Thyroid gland (tissue), 4 donors: Measurements from ENCODE around the gene BLTP1. TPM values are rescaled to one million over a fixed set of nuclear protein-coding genes. Genes with fewer than 3 reads are reported as not detected.

ENCODE experiments used
- DNase-seq, 2 donors: peaks; one replicate each; pipeline ENCODE4 v3.0.0-alpha.2; 2019
- H3K27ac ChIP-seq, 3 donors: fragments of 200-600 bp; sonication (generic); 1 replicate in 2 of 3; 2 replicates in 1 of 3; pipeline ENCODE4 v1.5.1; 2016 to 2019; ENCODE audit warnings: mild to moderate bottlenecking in 1 of 3, moderate library complexity in 1 of 3
- H3K27me3 ChIP-seq: fragments of 200-600 bp; sonication (generic); one replicate; pipeline ENCODE4 v1.5.1; 2019
- H3K36me3 ChIP-seq, 2 donors: fragments of 200-600 bp; sonication (generic); one replicate each; pipeline ENCODE4 v1.5.1; 2016 to 2019
- H3K4me1 ChIP-seq, 2 donors: fragments of 200-600 bp; sonication (generic); one replicate each; pipeline ENCODE4 v1.5.1; 2017 to 2019
- H3K4me3 ChIP-seq, 3 donors: fragments of 200-600 bp; sonication (generic); replicated peaks in 1 of 3; 1 replicate in 2 of 3; 2 replicates in 1 of 3; pipeline ENCODE4 v1.5.1; 2016; ENCODE audit warnings: mild to moderate bottlenecking in 1 of 3
- H3K9me3 ChIP-seq: fragments of 200-600 bp; sonication (generic); one replicate; pipeline ENCODE4 v1.5.1; 2017
- CTCF ChIP-seq, 6 experiments: fragments of 200-600 bp in 3 of 6; fragments of 450-650 bp in 3 of 6; sonication (generic) in 3 of 6; IDR thresholded peaks; one replicate each; pipeline ENCODE4 v1.5.1; 2016 to 2019; ENCODE audit warnings: antibody characterized with exemption in 6 of 6, mild to moderate bottlenecking in 2 of 6, inconsistent platforms in 1 of 6, moderate library complexity in 1 of 6
- POLR2A ChIP-seq, 2 donors: fragments of 450-650 bp; IDR thresholded peaks; one replicate each; pipeline ENCODE4 v1.6.1; 2017; ENCODE audit warnings: antibody characterized with exemption in 2 of 2, mild to moderate bottlenecking in 2 of 2, moderate library complexity in 1 of 2
- WGBS, 2 donors: methylation state at CpG; one replicate each; pipeline ENCODE4 v1.1.5; 2017; 5-methylcytosine and 5-hydroxymethylcytosine counted together
- intact Hi-C: fragments of 100-400 bp; cut with DNase I; formaldehyde crosslinking; loops from one replicate; pipeline ENCODE4 v1.15.1; 2023
- total RNA-seq, 4 donors: library from RNA; depleted of rRNA; stranded (reverse); fragments of >200 nt; gene quantifications; one replicate each; pipeline ENCODE4 v1.2.3, GENCODE V29; 2016

Gene BLTP1
- total RNA-seq, 4 donors from 2014 or later = 158 to 268 (median 180) TPM

GRCh38 chr4:122131562-122132157 lies 20.5 kb upstream of the BLTP1 start:
- Histone ChIP-seq H3K27ac (no peak overlapping the region), H3K4me3 (no peak overlapping the region), H3K27me3 (no peaks in the 10 kb centered on the region), H3K4me1 (no peaks in the 10 kb centered on the region), H3K36me3 (no peaks in the 10 kb centered on the region), H3K9me3 (no peaks in the 10 kb centered on the region)
- 82 to 90% methylated on average over 5 of the region's 5 CpGs for WGBS, 2 donors
- intact Hi-C loops = no loop called here
- DNase-seq = no peak
- TF ChIP-seq POLR2A (IDR thresholded peaks at IDR 0.05) (no peak), CTCF (IDR thresholded peaks at IDR 0.05) (no peak)

GRCh38 chr4:122132891-122133290 lies 19.2 kb upstream of the BLTP1 start:
- no peak for DNase-seq
- no peak overlapping the region for H3K27ac ChIP-seq
- WGBS, 2 donors = 79 to 80% methylated on average over 3 of the region's 3 CpGs
- no peak for TF ChIP-seq CTCF (IDR thresholded peaks at IDR 0.05)
- TF ChIP-seq POLR2A (IDR thresholded peaks at IDR 0.05) = no peak
- no peaks in the 10 kb centered on the region for H3K27me3 ChIP-seq
- H3K36me3 ChIP-seq = no peaks in the 10 kb centered on the region
- no peak overlapping the region for H3K4me3 ChIP-seq
- H3K4me1 ChIP-seq = no peaks in the 10 kb centered on the region
- intact Hi-C loops = no loop called here
- H3K9me3 ChIP-seq = no peaks in the 10 kb centered on the region

DNA sequence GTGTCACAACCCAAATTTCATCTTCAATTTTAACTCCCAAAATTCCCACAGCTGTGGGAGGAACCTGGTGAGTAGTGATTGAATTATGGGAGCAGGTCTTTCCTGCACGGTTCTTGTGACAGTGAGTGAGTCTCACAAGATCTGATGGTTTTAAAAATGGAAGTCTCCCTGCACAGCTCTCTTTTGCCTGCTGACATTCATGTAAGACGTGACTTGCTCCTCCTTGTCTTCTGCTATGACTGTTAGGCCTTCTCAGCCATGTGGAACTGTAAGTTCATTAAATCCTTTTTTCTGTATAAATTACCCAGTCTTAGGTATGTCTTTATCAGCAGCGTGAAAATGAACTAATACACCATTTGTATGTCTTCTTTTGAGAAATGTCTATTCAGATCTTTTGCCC lies 13.0 kb upstream of the BLTP1 start:
- 86 to 91% methylated on average over 3 of the region's 3 CpGs for WGBS, 2 donors
- Histone ChIP-seq H3K4me3 (no peak overlapping the region), H3K36me3 (no peaks in the 10 kb centered on the region), H3K27ac (no peak overlapping the region), H3K27me3 (no peaks in the 10 kb centered on the region), H3K9me3 (no peaks in the 10 kb centered on the region), H3K4me1 (no peaks in the 10 kb centered on the region)
- TF ChIP-seq CTCF (IDR thresholded peaks at IDR 0.05) (no peak), POLR2A (IDR thresholded peaks at IDR 0.05) (no peak)
- intact Hi-C loops = no loop called here
- DNase-seq = no peak

- 94 to 96% methylated on average over 5 of the region's 5 CpGs for WGBS, 2 donors
- no peaks in the 10 kb centered on the region for H3K9me3 ChIP-seq
- H3K27me3 ChIP-seq = no peaks in the 10 kb centered on the region
- intact Hi-C loops = no loop called here
- DNase-seq = no peak
- TF ChIP-seq CTCF (IDR thresholded peaks at IDR 0.05) = no peak
- TF ChIP-seq POLR2A (IDR thresholded peaks at IDR 0.05) = no peak
- no peak overlapping the region for H3K27ac ChIP-seq
- H3K4me3 ChIP-seq = no peak overlapping the region
- H3K4me1 ChIP-seq = no peaks in the 10 kb centered on the region
- H3K36me3 ChIP-seq = no peaks in the 10 kb centered on the region
These were observed 11.3 kb upstream of the BLTP1 start for GRCh38 chr4:122140834-122141233.

DNA sequence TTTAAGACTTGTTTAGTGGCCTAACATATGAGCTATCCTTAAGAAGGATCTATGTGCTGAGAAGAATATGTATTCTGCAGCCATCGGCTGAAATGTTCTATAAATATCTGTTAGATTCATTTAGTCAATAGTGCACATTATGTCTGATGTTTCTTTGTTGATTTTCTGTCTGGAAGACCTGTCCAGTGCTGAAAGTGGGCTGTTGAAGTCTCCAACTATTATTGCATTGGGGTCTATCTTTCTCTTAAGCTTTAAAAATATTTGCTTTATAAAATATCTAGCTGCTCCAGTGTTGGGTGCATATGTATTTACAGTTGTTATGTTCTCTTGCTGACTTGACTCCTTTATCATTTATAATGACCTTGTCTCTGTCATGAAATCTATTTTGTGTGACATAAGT lies 9.4 kb upstream of the BLTP1 start:
- H3K27me3 ChIP-seq = no peaks in the 10 kb centered on the region
- TF ChIP-seq CTCF (IDR thresholded peaks at IDR 0.05) (no peak), POLR2A (IDR thresholded peaks at IDR 0.05) (no peak)
- DNase-seq = no peak
- intact Hi-C loops = no loop called here
- no peaks in the 10 kb centered on the region for H3K9me3 ChIP-seq
- H3K36me3 ChIP-seq = no peaks in the 10 kb centered on the region
- H3K4me1 ChIP-seq = no peaks in the 10 kb centered on the region
- WGBS, 2 donors = 79 to 83% methylated on average over 1 of the region's 1 CpG
- H3K4me3 ChIP-seq = no peak overlapping the region
- no peak overlapping the region for H3K27ac ChIP-seq
